A673 (cell line): Measurements from ENCODE around the gene RAD23A.

Experiments
- EZH2 ChIP-seq: fragments of 200-600 bp; sonication (generic); IDR thresholded peaks from 2 replicates; pipeline ENCODE4 v1.6.1; 2017; ENCODE audit warnings: borderline replicate concordance, low read depth, mild to moderate bottlenecking, mixed read lengths, antibody characterized with exemption, low read length; ENCODE audit not compliant: poor library complexity, severe bottlenecking
- TF ChIP-seq, protein P1 (sequence below): fragments of 300-800, 200-600 bp; sonication (generic); conservative IDR thresholded peaks from 2 replicates; pipeline ENCODE4 v1.5.1; 2017; ENCODE audit warnings: low read depth, mild to moderate bottlenecking, antibody characterized with exemption, low read length, moderate library complexity, mixed read lengths

DNA sequence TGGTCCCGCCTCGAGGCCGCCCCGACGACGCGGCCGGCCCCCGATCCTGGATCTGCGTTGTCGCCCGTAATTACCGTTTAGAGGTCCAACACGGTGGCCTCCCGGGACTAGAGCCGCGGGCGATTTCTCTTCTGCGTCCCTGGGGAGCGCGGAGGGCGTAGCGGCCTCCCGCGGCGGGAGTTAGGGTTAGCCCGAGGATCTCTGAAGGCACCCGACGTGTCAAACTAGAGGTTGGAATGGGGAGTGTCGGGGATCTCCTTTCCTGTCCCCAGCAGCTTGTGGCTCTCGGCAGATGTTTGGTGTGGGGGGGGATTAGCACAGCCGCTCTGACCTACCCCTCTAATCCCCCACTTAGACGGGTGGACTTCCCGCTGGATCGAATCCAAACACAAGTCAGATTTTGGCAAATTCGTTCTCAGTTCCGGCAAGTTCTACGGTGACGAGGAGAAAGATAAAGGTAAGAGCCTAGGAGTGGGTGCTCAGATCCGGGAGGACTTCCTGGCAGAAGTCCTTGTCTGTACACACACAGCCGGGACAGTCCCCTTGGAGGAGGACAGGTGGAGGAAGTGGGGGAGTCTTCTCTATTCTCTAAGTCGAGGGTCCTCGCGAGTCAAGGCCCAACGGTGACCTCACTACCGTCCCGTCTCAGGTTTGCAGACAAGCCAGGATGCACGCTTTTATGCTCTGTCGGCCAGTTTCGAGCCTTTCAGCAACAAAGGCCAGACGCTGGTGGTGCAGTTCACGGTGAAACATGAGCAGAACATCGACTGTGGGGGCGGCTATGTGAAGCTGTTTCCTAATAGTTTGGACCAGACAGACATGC, 6.7 kb upstream of the RAD23A start:
- TF ChIP-seq EZH2 = no peak
- TF ChIP-seq, protein P1, sequence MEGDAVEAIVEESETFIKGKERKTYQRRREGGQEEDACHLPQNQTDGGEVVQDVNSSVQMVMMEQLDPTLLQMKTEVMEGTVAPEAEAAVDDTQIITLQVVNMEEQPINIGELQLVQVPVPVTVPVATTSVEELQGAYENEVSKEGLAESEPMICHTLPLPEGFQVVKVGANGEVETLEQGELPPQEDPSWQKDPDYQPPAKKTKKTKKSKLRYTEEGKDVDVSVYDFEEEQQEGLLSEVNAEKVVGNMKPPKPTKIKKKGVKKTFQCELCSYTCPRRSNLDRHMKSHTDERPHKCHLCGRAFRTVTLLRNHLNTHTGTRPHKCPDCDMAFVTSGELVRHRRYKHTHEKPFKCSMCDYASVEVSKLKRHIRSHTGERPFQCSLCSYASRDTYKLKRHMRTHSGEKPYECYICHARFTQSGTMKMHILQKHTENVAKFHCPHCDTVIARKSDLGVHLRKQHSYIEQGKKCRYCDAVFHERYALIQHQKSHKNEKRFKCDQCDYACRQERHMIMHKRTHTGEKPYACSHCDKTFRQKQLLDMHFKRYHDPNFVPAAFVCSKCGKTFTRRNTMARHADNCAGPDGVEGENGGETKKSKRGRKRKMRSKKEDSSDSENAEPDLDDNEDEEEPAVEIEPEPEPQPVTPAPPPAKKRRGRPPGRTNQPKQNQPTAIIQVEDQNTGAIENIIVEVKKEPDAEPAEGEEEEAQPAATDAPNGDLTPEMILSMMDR = 0 out of 2 replicates have a peak, but pooled peaks have one; percentile 18
